T47D (cell line): ENCODE results near the gene NIPAL3.
"Not testable (repeated sequence)": the region's sequence is repeated elsewhere in the genome, so short reads cannot be mapped to it uniquely, and the experiment has no call there.

ENCODE experiments used
- DNase-seq, 2 experiments: peaks; one replicate each; pipeline versions ENCODE4 v3.0.0 to v3.0.0-alpha.2; 2011 to 2012; ENCODE audit warnings: low read depth in 1 of 2, low spot score in 1 of 2
- JUND ChIP-seq: IDR thresholded peaks from 2 replicates; pipeline ENCODE4 v1.6.1; 2012; ENCODE audit warnings: low read depth
- in situ Hi-C: cut with HindIII; loops from 2 replicates; pipeline ENCODE4 v1.10.0; 2016; ENCODE audit warnings: low sequenced_read_pairs, low pct_unique_long_range_greater_than_20kb

NIPAL3 gene

DNA sequence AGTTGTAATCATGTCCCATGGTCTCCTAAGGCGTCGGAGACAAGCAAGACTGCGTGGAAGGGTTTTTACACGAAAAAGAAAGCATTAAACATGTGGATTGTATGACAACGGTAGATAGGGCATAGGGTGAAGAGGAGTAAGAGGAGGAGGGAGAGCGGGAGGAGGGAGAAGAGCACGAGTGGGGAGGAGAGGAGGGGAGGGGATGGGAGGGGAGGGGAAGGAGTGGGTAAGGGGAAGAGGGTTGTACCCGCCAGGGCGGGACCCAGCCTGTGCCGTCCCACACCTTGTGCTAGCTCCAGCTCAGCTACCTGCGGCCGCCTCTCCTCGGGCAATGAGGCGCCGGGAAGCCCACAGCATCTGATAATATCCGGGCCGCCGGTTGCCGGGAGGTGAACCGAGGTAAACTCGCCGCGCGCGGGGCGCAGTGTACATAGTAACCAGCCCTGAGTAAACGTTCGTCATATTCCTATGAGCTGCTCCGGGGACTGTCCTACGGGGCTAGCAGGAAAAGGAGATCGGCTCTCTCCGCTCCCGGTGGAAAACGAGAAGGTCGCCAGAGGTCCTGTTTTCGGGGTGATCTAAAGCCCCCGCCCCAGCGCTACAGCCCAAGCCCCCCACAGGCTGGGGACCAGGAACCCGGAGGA lies 86.6 kb downstream of the NIPAL3 start:
- in situ Hi-C loops, result no loop called here
- DNase-seq, result peak; percentile 63 to 82

DNA sequence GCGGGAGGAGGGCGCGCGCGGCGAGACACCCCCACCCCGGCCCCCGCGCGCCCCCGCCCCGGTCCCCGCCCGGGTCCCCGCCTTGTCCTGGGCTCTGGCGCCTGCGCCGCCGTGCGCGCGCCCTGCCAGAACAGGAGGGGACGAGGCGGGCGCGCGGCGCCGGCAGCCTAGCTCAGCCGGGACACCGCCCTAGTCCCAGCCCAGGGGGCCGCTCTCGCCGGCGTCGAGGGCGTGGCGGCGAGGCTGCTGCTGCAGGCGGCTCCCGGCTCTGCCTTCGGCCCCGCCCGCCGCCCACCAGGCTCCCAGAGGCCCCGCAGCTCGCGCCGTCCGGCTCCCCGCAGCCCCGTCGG lies 87.1 kb downstream of the NIPAL3 start, which contains the start of gene RCAN3:
Gene RCAN3 (plus strand): TSS at position 128 of the 350 bp plus-strand sequence. CDS start 11,537 bp downstream, outside the sequence.
- DNase-seq, result peak; percentile 86 to 94
- TF ChIP-seq JUND, result no peak
- in situ Hi-C loops, result no loop called here

More for the DNA sequence above, 86.6 kb downstream of the NIPAL3 start:
- no peak for TF ChIP-seq JUND

- in situ Hi-C loops, result no loop called here
- TF ChIP-seq JUND, result no peak
- DNase-seq, result peak in 1 of 2 experiments; percentile 41
These were observed 87.6 kb downstream of the NIPAL3 start for GRCh38 chr1:24503059-24503751.

- TF ChIP-seq JUND, result no peak
- in situ Hi-C loops, result no loop called here
- no peak for DNase-seq
These were observed 88.4 kb downstream of the NIPAL3 start for GRCh38 chr1:24503870-24504523.

DNA sequence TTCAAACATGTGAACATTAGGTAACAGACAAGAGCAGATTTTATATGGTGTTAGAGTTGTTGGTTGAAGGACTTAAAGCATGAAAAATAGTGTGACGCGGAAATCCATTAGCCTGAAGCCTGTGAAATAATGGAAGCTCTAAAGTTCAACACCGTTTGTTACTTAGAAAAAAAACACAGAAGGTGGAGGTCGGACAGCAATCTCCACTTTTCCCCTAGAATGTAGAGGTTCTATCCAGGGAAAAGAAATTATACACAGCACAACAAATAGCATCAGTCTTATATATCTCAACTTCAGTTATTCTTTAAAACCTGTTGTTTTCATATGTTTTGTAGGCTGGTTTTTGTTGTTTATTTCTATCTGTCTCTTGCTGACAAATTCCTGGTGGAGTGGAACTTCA lies 89.0 kb downstream of the NIPAL3 start:
- in situ Hi-C loops, result no loop called here
- no peak for DNase-seq

GRCh38 chr1:24505816-24506215 lies 90.2 kb downstream of the NIPAL3 start:
- DNase-seq, result no peak
- in situ Hi-C loops, result no loop called here
- TF ChIP-seq JUND, result no peak

More for the DNA sequence above, 89.0 kb downstream of the NIPAL3 start:
- TF ChIP-seq JUND, result no peak

GRCh38 chr1:24506691-24507381 lies 91.2 kb downstream of the NIPAL3 start:
- DNase-seq, result no peak
- TF ChIP-seq JUND, result no peak
- in situ Hi-C loops, result no loop called here

DNA sequence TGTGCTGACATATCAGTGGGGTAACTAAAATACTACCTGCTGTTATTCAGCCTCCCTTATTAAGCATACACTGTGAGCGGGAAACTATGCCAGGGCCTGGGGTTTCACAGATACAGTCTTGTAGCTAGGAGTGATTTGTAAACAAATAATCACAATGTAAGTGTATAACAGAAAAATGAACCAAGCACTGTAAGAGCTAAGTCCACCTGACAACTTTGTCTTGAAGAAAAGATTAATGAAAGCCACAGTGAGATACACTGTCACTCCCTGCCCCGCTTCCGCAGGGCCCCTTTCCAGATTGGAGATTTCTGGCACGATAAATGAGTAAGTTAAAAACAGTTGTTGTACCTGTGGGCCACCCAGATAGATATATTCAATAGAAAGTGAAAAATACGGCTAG lies 91.8 kb downstream of the NIPAL3 start:
- in situ Hi-C loops, result no loop called here

GRCh38 chr1:24508911-24509310 lies 93.3 kb downstream of the NIPAL3 start:
- TF ChIP-seq JUND, result no peak
- no peak for DNase-seq
- in situ Hi-C loops, result no loop called here

More for the DNA sequence above, 91.8 kb downstream of the NIPAL3 start:
- DNase-seq, result no peak
- no peak for TF ChIP-seq JUND

DNA sequence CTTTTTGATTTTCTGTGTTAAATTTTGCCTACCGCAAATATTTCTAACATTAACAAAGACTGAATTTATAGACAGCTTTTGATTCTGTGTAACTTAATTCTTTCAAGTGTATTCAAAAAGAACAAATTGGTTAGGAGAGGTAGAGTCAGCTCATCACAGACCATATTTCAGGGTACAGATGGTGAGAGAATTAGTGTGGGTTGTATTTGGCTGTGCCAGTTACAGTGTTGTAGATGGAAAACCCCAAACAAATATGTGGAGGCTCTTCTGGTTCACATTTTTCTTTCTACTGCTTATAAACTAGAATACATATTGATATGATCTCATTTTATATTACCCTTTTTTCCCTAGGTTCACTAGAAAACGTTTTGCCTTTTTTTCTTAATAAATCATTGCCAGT lies 98.1 kb downstream of the NIPAL3 start:
- TF ChIP-seq JUND, result no peak
- in situ Hi-C loops, result no loop called here
- DNase-seq, result no peak

DNA sequence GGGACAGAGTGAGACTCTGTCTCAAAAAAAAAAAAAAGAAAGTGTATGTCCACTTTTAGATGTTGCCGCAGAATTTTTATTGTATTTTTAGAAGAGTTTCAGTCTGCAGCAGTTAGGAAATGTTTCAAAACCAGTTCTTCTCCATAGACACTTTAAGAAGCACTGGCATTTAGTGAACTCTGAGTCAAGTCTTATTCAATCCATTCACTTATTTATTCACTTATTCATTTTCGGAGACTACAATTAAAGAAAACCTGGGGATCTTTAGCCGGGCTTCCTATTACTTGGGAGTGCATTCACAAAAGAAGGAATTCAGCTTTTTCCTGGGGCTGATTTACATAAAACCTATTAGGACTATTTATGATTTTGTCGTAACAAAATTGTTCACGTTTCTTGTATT lies 99.3 kb downstream of the NIPAL3 start:
- no peak for TF ChIP-seq JUND
- in situ Hi-C loops, result no loop called here
- no peak for DNase-seq

DNA sequence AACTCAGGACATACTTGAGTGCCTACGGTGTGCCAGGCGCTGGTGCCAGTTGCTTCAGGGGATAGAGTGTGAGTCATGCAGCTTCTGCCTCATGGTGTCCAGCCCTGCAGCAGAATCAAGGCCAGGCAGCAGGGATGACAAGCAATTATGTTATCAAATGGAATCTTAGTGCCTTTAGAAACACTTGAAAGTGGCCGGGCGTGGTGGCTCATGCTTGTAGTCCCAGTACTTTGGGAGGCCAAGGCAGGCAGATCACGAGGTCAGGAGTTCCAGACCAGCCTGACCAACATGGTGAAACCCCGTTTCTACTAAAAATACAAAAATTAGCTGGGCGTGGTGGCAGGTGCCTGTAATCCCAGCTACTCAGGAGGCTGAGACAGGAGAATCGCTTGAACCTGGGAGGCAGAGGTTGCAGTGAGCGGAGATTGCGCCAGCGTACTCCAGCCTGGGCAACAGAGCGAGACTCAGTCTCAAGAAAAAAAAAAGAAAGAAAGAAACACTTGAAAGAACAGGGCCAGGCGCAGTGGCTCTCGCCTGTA lies 100.1 kb downstream of the NIPAL3 start:
- peak in 1 of 2 experiments; percentile 64 for DNase-seq
- in situ Hi-C loops, result not testable (repeated sequence)
